ENCODE results near the gene UBE3C.

DNA sequence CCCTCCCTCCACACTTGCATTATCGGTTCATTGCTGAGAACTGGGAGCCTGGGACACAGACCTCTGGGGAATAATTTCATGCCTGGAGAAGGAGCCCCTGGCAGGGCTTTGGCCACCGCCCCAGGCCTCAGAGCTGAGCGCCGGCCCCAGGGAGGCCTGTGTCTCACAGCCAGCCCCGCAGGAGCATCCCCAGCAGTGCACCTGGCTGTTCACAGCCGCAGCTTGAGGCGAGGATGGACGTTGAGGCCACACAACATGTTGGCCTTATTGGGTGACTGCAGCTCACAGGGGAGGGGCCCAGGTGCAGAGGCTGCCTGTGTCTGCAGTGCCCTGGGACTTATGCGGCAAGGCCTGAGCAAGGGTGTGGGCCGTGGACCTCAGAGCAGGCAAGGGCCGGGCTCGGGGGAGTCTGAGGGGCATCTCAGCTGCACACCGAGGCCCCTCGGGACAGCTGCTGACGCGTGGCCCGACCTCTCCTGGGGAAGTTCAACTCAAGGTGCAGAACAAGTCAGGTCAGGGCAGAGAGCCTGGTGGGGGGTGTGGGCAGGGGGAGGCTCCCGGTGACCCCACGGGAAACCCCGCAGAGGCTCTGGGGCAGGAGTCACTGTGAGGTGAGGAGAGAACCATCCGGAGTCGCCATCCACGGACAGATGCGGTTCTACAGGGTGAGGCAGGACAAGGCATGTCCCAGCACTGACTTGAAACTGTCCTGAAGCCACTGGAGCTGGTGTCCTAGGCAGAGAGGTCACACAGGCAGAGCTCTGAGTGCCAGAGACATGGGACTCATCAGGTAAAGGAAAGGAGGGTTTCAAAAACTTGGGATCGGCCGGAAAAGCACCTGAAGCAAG is 13.1 kb upstream of the UBE3C start:
- TF ChIP-seq, protein P1, sequence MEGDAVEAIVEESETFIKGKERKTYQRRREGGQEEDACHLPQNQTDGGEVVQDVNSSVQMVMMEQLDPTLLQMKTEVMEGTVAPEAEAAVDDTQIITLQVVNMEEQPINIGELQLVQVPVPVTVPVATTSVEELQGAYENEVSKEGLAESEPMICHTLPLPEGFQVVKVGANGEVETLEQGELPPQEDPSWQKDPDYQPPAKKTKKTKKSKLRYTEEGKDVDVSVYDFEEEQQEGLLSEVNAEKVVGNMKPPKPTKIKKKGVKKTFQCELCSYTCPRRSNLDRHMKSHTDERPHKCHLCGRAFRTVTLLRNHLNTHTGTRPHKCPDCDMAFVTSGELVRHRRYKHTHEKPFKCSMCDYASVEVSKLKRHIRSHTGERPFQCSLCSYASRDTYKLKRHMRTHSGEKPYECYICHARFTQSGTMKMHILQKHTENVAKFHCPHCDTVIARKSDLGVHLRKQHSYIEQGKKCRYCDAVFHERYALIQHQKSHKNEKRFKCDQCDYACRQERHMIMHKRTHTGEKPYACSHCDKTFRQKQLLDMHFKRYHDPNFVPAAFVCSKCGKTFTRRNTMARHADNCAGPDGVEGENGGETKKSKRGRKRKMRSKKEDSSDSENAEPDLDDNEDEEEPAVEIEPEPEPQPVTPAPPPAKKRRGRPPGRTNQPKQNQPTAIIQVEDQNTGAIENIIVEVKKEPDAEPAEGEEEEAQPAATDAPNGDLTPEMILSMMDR (IDR thresholded peaks at IDR 0.05): no peak
- no peak for TF ChIP-seq POLR2A (IDR thresholded peaks at IDR 0.05)
